ENCODE measurements around the gene BOLA1.
"Not testable (repeated sequence)": the region's sequence is repeated elsewhere in the genome, so short reads cannot be mapped to it uniquely, and the experiment has no call there.

Gene BOLA1

DNA sequence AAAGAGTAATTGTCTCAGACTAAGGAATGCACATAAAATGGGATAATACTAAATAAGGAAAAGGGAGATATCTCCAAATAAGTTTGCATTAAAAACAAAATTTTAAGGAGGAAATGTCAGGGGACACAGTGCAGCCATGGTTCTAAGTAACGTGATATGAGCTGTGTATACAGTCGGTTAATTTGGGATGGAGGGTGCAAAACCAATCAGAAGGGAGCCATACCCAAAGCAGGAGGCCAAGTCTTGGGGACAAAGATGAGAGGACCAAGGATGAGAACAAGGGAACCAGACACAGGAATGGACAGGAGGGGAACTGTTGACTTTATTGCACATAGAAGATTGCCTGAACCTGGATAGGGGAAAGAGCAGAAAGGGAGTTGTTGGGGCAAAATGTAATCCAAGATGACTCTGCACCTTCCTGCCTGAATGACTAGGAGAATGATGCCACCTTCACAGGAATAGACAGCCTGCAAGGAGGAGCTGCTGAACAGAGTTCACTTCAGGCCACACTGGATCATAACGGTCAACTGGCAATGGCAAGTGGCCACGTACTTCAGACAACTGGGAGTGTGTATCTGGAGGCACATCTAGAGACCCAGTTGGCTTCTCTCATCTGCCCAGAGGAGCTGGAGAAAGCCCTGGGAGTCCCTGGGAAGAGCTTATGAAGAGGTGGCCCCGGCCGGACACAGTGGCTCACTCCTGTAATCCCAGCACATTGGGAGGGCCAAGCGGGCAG is 22.0 kb upstream of the BOLA1 start:
- no peak for DNase-seq (ENCODE audit: low read depth)
- TF ChIP-seq, protein P1, sequence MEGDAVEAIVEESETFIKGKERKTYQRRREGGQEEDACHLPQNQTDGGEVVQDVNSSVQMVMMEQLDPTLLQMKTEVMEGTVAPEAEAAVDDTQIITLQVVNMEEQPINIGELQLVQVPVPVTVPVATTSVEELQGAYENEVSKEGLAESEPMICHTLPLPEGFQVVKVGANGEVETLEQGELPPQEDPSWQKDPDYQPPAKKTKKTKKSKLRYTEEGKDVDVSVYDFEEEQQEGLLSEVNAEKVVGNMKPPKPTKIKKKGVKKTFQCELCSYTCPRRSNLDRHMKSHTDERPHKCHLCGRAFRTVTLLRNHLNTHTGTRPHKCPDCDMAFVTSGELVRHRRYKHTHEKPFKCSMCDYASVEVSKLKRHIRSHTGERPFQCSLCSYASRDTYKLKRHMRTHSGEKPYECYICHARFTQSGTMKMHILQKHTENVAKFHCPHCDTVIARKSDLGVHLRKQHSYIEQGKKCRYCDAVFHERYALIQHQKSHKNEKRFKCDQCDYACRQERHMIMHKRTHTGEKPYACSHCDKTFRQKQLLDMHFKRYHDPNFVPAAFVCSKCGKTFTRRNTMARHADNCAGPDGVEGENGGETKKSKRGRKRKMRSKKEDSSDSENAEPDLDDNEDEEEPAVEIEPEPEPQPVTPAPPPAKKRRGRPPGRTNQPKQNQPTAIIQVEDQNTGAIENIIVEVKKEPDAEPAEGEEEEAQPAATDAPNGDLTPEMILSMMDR (IDR thresholded peaks at IDR 0.05; ENCODE audit: control insufficient read depth, extremely low read depth, insufficient read depth), result no peak

DNA sequence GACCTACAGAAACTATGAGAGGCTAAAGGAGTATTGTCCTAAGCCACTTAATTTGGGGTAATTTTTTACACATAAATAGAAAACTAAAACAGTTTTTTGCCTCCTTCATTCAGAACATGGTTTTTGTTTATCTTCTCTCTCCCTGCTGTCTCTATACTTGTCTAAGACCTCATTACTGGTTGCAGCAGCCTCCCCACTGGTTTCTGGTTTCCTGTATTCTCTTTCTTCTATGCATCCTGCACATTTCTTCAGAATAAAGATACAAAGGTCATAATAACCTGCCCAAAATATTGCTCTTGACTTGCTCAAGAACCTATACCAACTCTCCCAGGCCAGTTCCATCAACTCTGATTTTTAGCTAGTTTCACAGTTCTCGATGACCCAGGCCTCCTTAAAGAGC is 19.8 kb upstream of the BOLA1 start:
- DNase-seq (ENCODE audit: low read depth), result no peak
- H3K4me3 ChIP-seq (ENCODE audit: low read depth, low read length), result no peak overlapping the region
- TF ChIP-seq, protein P1 (IDR thresholded peaks at IDR 0.05; ENCODE audit: control insufficient read depth, extremely low read depth, insufficient read depth), result no peak

More for the DNA sequence above, 22.0 kb upstream of the BOLA1 start:
- no peak overlapping the region for H3K4me3 ChIP-seq (ENCODE audit: low read depth, low read length)

DNA sequence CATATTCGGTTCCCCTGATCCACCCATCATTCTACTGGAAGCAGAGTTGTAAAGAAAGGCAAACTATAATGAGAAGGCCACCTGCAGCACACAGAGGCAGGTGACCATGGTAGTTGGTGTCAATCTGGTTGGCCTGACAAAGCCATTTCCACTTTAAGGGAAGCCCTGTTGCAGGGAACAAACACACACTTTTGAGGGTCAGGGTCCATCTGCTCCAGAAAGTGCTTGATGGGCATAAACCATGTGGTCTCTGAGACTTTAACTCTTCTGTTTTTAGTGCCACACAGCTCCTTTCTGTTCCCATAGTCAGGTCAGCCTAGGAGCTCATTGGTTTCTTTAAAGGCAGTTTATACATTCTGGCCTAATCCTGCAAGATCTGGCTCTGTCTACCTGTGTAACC is 17.5 kb upstream of the BOLA1 start:
- TF ChIP-seq, protein P1 (IDR thresholded peaks at IDR 0.05; ENCODE audit: control insufficient read depth, extremely low read depth, insufficient read depth), result no peak
- H3K4me3 ChIP-seq (ENCODE audit: low read depth, low read length), result no peak overlapping the region
- no peak for DNase-seq (ENCODE audit: low read depth)

DNA sequence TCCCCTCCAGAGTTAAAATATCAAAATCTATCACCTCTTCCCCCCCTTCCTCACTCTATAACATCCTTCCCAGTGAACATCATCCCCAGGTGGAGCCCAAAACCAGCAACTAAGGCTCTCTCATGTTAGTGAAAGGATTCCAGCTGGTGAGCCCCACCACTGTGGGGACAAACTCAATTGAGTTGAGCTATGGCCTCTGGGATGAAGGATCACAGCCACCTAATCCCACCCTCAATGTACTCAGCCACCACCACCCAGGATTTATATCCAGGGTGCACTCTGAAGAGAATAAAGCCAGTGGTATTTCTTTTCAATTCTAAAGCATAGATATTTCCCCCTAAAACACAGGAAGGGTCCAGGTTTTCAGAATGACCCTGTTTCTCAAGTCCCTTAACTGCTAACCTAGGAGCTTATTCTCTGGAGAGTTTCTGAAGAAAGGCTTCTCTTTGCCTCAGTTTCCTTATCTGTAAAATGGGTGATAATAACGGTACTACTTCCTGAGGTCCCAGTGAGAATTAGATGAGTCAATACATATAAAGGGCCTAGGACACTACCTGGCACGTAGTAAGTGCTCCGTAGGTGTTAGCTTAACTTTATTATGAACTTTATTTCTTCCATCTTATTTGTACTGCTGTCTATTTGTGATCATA is 15.6 kb upstream of the BOLA1 start:
- TF ChIP-seq, protein P1 (IDR thresholded peaks at IDR 0.05; ENCODE audit: control insufficient read depth, extremely low read depth, insufficient read depth), result no peak
- no peak overlapping the region for H3K4me3 ChIP-seq (ENCODE audit: low read depth, low read length)
- DNase-seq (ENCODE audit: low read depth), result no peak

DNA sequence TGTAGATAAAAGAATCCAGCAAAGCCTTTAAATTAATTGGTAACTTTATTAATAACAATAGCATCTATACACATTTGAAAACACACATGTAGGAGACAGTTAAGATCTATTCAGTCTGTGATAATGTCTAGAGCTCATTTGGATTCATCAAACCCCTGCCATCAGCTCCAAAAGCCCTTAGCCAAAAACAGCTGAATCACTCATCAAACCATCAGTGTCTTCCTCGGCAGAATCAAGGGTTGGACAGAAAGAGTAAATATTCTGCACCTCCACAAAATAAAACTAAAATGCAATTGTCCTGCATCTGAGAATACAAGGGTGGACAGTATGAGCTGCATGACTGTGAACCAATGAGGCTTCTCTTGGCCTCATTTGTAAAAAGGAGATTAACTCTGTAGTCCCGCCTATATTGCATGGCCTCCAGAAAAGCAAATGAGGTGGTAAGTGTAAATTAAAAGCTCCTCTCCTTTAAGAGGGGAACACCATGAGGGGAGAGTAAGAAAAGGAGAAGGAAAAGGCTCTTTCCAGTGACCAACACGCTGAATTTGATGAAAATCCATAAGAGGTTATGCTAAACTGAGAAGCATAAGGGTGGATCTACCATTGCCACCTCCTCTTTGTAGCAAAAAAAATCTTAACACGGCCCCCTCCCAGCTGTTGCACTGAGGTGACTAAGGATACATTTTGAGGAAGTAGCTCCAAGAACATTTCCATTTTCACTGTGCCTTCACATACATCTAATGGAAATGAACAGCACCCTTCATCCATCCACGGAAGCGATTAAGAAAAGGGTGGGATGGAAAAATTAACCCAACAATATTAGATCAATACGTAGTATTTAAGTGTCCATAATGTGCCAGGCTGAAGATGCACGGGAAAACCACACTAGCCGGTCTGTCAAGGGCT is 14.7 kb upstream of the BOLA1 start:
- no peak for DNase-seq (ENCODE audit: low read depth)
- peak overlapping the region; percentile 73 for H3K4me3 ChIP-seq (ENCODE audit: low read depth, low read length)
- TF ChIP-seq, protein P1 (IDR thresholded peaks at IDR 0.05; ENCODE audit: control insufficient read depth, extremely low read depth, insufficient read depth), result no peak

DNA sequence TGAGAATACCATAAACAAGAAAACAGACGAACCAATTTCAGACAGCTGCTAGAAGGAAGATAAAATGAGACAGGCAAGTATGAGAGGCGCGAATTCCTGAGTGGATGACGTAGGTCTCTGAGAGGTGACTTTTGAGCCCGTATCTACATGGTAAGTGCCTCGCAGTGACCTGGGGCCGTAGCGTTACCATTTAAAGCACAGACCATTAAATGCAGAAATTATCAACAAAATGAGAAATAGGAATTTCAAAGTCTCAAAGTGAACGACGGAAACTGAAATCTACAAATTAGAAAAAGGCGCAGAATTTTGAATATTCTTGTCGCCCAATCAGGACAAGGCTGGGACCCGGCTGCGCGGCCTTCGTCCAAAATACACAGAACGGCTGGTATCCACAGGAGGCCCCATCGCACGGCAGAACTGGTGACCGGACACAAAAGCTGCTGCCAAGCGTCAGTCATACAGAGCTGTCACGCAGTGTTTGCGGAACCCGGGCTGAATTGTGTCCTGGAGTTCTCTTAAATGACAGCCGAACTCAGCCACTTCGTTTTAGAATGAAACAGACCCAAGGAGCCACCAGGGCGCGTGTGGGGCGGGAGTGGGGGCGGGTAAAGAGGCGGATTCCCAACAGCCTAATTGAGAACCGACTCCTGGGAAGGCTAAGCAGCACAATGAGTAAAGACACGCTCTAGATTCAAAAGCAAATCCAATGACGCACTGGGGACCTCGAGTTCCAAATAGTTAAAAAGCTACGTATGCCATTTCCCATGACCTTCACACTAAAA is 13.8 kb upstream of the BOLA1 start:
- H3K4me3 ChIP-seq (ENCODE audit: low read depth, low read length), result peak overlapping the region; percentile 73
- peak; percentile 93 for DNase-seq (ENCODE audit: low read depth)
- TF ChIP-seq, protein P1 (IDR thresholded peaks at IDR 0.05; ENCODE audit: control insufficient read depth, extremely low read depth, insufficient read depth), result no peak

DNA sequence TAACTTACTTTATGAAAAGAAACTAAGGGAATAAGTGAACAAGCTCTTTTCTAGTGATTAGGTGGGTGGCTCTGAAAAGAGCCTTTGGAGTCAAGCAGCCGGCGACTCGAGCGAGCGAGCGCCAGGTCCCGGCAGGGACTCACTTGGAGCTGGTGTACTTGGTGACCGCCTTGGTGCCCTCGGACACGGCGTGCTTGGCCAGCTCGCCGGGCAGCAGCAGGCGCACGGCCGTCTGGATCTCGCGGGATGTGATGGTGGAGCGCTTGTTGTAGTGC is 13.3 kb upstream of the BOLA1 start:
- H3K4me3 ChIP-seq (ENCODE audit: low read depth, low read length), result peak overlapping the region; percentile 73

More for the DNA sequence above, 13.3 kb upstream of the BOLA1 start:
- DNase-seq (ENCODE audit: low read depth), result not testable (repeated sequence)
